OCI-LY3 (cell line): ENCODE data around the gene ZKSCAN8.

Experiments used
- H2AFZ ChIP-seq: fragments of 200-600, 300-600 bp; shearing (Covaris generic); 2 replicates; pipeline ENCODE4 v1.6.0; 2014; ENCODE audit warnings: antibody characterized with exemption, low read depth, low read length
- H3K27ac ChIP-seq: fragments of 200-600, 300-600 bp; sonication (generic); 2 replicates; pipeline ENCODE4 v1.5.1; 2014; ENCODE audit warnings: mild to moderate bottlenecking, low read length, moderate library complexity, mixed read lengths
- H3K27me3 ChIP-seq: fragments of 200-600, 300-600 bp; sonication (generic); 2 replicates; pipeline ENCODE4 v1.6.1; 2014; ENCODE audit warnings: low read depth, low read length, mixed read lengths
- H3K36me3 ChIP-seq: fragments of 200-600, 300-600 bp; sonication (generic); replicated peaks from 2 replicates; pipeline ENCODE3; 2014; ENCODE audit warnings: low read depth, low read length, mixed read lengths
- H3K4me1 ChIP-seq: fragments of 300-600, 200-600 bp; sonication (generic); 2 replicates; pipeline ENCODE4 v1.6.1; 2014; ENCODE audit warnings: low read length, mixed read lengths
- H3K4me2 ChIP-seq: fragments of 200-600, 300-600 bp; sonication (generic); 2 replicates; pipeline ENCODE4 v1.6.1; 2014; ENCODE audit warnings: low read length, mixed read lengths
- H3K4me3 ChIP-seq: fragments of 300-600, 200-600 bp; sonication (generic); 2 replicates; pipeline ENCODE4 v1.5.1; 2014; ENCODE audit warnings: antibody characterized with exemption, mild to moderate bottlenecking, low read length, moderate library complexity
- H3K79me2 ChIP-seq: fragments of 300-600, 200-600 bp; shearing (Covaris generic); 2 replicates; pipeline ENCODE4 v1.6.1; 2014; ENCODE audit warnings: mild to moderate bottlenecking, low read length, mixed read lengths
- H3K9ac ChIP-seq: fragments of 300-600, 200-600 bp; shearing (Covaris generic); 2 replicates; pipeline ENCODE4 v1.6.0; 2014; ENCODE audit warnings: mild to moderate bottlenecking, low read length, moderate library complexity
- H3K9me3 ChIP-seq: fragments of 200-600, 300-600 bp; shearing (Covaris generic); 2 replicates; pipeline ENCODE4 v1.6.1; 2014; ENCODE audit warnings: low read length, mixed read lengths; ENCODE audit not compliant: insufficient read depth
- H4K20me1 ChIP-seq: fragments of 200-600, 300-600 bp; sonication (generic); 2 replicates; pipeline ENCODE4 v1.6.1; 2016; ENCODE audit warnings: low read length, mixed read lengths; ENCODE audit not compliant: insufficient read depth
- EZH2phosphoT487 ChIP-seq: fragments of 200-600 bp; shearing (Covaris generic); IDR thresholded peaks from 2 replicates; pipeline ENCODE4 v1.6.1; 2018; ENCODE audit warnings: antibody characterized with exemption, mixed run types, low read depth
- TF ChIP-seq, protein P1 (sequence below): fragments of 200-600, 300-600 bp; sonication (generic); IDR thresholded peaks from 2 replicates; pipeline ENCODE4 v1.5.1; 2014; ENCODE audit warnings: antibody characterized with exemption, low read length, low read depth

ZKSCAN8 gene

DNA sequence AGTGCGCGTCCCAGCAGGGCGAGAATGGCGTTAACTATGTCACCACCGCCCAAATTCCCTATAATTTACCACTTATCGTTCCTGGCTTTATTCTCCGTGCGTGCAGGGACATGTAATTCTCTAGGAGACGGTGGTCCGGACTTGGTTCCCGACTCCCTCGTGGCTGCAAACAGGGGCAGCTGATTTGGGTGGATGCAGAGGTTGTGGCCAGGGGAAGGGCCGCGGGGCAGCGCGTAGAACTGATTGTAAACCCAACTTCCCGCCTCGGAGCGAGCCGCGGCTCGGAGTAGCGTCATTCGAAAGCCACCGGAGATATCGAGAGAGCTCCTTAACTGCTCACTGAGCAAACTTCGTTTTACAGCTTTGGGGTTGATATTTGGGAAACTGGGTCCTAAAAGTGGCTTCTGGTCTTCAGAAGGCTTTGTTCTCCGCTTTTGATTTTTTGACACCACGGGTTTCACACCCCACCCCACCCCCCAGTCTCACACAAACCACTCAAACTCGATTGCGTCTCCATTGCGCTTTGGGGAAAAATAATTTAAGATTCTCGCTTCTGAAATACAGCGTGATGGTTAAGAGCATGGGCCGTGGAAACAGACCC is 65.9 kb downstream of the ZKSCAN8 start:
- TF ChIP-seq EZH2phosphoT487: no peak
- peak overlapping the region; percentile 46; the same call in 1 of the 2 replicates for H3K9ac ChIP-seq
- H3K36me3 ChIP-seq: no peaks in the 10 kb centered on the region
- H3K27ac ChIP-seq: no peak overlapping the region
- no peaks in the 10 kb centered on the region for H3K27me3 ChIP-seq
- H3K4me1 ChIP-seq: peaks cover 8% of the 10 kb centered on the region; the same call in 1 of the 2 replicates
- peak overlapping the region; percentile 69; the same call in 1 of the 2 replicates for H2AFZ ChIP-seq
- H3K79me2 ChIP-seq: no peaks in the 10 kb centered on the region
- no peaks in the 10 kb centered on the region for H3K9me3 ChIP-seq
- peak overlapping the region; percentile 71 for H3K4me3 ChIP-seq
- no peaks in the 10 kb centered on the region for H4K20me1 ChIP-seq
- peak overlapping the region; percentile 68 for H3K4me2 ChIP-seq

DNA sequence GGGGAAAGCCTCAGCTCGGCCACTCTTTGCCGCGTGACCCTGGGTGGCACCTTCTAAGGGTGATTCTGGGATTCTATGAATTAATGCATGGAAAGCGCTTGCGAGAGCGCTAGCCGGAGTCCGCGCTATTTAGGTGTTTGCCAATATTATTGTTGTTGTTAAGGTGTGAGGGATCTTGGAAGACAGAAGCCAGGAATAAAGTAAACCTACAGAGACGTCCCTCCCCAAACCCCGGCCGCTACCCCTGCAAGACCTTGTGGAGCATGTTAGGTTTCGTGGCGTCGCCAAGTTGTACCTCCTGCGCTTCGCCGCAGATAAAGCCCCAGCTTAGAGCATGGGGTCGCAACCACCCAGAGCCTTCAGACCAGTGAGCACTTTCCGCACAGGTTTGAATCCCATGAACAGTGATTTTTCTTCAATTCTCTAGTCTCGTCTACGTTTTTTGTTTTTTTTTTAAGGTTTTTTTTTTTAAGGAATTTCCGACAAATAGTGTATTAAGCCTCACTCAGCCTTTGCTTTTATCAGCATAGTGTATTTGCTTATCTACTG is 66.5 kb downstream of the ZKSCAN8 start:
- H3K9ac ChIP-seq: peak overlapping the region; percentile 45; the same call in 1 of the 2 replicates
- no peaks in the 10 kb centered on the region for H4K20me1 ChIP-seq
- 0 out of 2 replicates have a peak overlapping the region, but pooled peaks have one; percentile 69 for H2AFZ ChIP-seq
- no peaks in the 10 kb centered on the region for H3K36me3 ChIP-seq
- H3K27me3 ChIP-seq: no peaks in the 10 kb centered on the region
- H3K27ac ChIP-seq: no peak overlapping the region
- peak overlapping the region; percentile 68 for H3K4me2 ChIP-seq
- TF ChIP-seq, protein P1, sequence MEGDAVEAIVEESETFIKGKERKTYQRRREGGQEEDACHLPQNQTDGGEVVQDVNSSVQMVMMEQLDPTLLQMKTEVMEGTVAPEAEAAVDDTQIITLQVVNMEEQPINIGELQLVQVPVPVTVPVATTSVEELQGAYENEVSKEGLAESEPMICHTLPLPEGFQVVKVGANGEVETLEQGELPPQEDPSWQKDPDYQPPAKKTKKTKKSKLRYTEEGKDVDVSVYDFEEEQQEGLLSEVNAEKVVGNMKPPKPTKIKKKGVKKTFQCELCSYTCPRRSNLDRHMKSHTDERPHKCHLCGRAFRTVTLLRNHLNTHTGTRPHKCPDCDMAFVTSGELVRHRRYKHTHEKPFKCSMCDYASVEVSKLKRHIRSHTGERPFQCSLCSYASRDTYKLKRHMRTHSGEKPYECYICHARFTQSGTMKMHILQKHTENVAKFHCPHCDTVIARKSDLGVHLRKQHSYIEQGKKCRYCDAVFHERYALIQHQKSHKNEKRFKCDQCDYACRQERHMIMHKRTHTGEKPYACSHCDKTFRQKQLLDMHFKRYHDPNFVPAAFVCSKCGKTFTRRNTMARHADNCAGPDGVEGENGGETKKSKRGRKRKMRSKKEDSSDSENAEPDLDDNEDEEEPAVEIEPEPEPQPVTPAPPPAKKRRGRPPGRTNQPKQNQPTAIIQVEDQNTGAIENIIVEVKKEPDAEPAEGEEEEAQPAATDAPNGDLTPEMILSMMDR: no peak
- TF ChIP-seq EZH2phosphoT487: no peak
- peaks cover 10% of the 10 kb centered on the region for H3K4me1 ChIP-seq
- no peaks in the 10 kb centered on the region for H3K79me2 ChIP-seq
- no peaks in the 10 kb centered on the region for H3K9me3 ChIP-seq
- peak overlapping the region; percentile 71 for H3K4me3 ChIP-seq
